ENCODE results near the gene KCNB1.

The KCNB1 gene

GRCh38 chr20:49417843-49418555 lies 64.5 kb downstream of the KCNB1 start:
- peaks cover 6% of the 10 kb centered on the region for H3K27me3 ChIP-seq (ENCODE audit: insufficient read depth, poor library complexity, severe bottlenecking)
- H3K4me3 ChIP-seq (replicated peaks; ENCODE audit: insufficient read depth, low read length) = no peak overlapping the region
- TF ChIP-seq SPI1 (IDR thresholded peaks at IDR 0.05; ENCODE audit: borderline replicate concordance, low read depth) (no peak), CTCF (IDR thresholded peaks at IDR 0.05; ENCODE audit: insufficient read depth, low read length) (no peak), POLR2AphosphoS5 (IDR thresholded peaks at IDR 0.05; ENCODE audit: low read depth) (no peak), GABPA (IDR thresholded peaks at IDR 0.05; ENCODE audit: low read depth) (no peak), REST (IDR thresholded peaks at IDR 0.05; ENCODE audit: insufficient replicate concordance, low read depth) (no peak)

GRCh38 chr20:49415668-49416044 lies 66.8 kb downstream of the KCNB1 start:
- Histone ChIP-seq H3K27me3 (ENCODE audit: insufficient read depth, poor library complexity, severe bottlenecking) (peaks cover 9% of the 10 kb centered on the region), H3K27ac (replicated peaks) (no peak overlapping the region), H3K4me3 (replicated peaks; ENCODE audit: insufficient read depth, low read length) (no peak overlapping the region)
- DNase-seq (ENCODE audit: low read depth in 1 of 2, low spot score in 1 of 2) = no peak
- TF ChIP-seq CTCF (IDR thresholded peaks at IDR 0.05; ENCODE audit: insufficient read depth, low read length) (no peak), POLR2AphosphoS5 (IDR thresholded peaks at IDR 0.05; ENCODE audit: low read depth) (no peak), REST (IDR thresholded peaks at IDR 0.05; ENCODE audit: insufficient replicate concordance, low read depth) (no peak), GABPA (IDR thresholded peaks at IDR 0.05; ENCODE audit: low read depth) (no peak), SPI1 (IDR thresholded peaks at IDR 0.05; ENCODE audit: borderline replicate concordance, low read depth) (no peak)

More at GRCh38 chr20:49417843-49418555, 64.5 kb downstream of the KCNB1 start:
- H3K27ac ChIP-seq (replicated peaks) = no peak overlapping the region
- DNase-seq (ENCODE audit: low read depth in 1 of 2, low spot score in 1 of 2) = no peak

- no peak for DNase-seq (ENCODE audit: low read depth in 1 of 2, low spot score in 1 of 2)
- Histone ChIP-seq H3K27me3 (ENCODE audit: insufficient read depth, poor library complexity, severe bottlenecking) (peaks cover 10% of the 10 kb centered on the region), H3K27ac (replicated peaks) (no peak overlapping the region), H3K4me3 (replicated peaks; ENCODE audit: insufficient read depth, low read length) (no peak overlapping the region)
- no peak for TF ChIP-seq POLR2AphosphoS5 (IDR thresholded peaks at IDR 0.05; ENCODE audit: low read depth)
- TF ChIP-seq CTCF (IDR thresholded peaks at IDR 0.05; ENCODE audit: insufficient read depth, low read length) = no peak
- TF ChIP-seq SPI1 (IDR thresholded peaks at IDR 0.05; ENCODE audit: borderline replicate concordance, low read depth) = no peak
- no peak for TF ChIP-seq GABPA (IDR thresholded peaks at IDR 0.05; ENCODE audit: low read depth)
- TF ChIP-seq REST (IDR thresholded peaks at IDR 0.05; ENCODE audit: insufficient replicate concordance, low read depth) = no peak
These were observed 67.3 kb downstream of the KCNB1 start for GRCh38 chr20:49415005-49415667.

Measured in HL-60 (cell line).